ENCODE measurements around the gene STXBP4.

The STXBP4 gene

GRCh38 chr17:55140809-55141208 lies 172.2 kb downstream of the STXBP4 start:
- no peak overlapping the region for H2BK120ac ChIP-seq (ENCODE audit: low read depth, low read length)
- no peak overlapping the region for H3K18ac ChIP-seq (ENCODE audit: low read length)
- no peaks in the 10 kb centered on the region for H3K79me1 ChIP-seq (ENCODE audit: low read depth, low read length)
- H3K4me3 ChIP-seq (ENCODE audit: low read length in 2 of 2) = no peak overlapping the region
- H3K27ac ChIP-seq (replicated peaks; ENCODE audit: low read length) = no peak overlapping the region
- H3K4ac ChIP-seq (ENCODE audit: low read length) = no peak overlapping the region
- no peak overlapping the region for H2BK5ac ChIP-seq (ENCODE audit: low read length)
- H4K91ac ChIP-seq (ENCODE audit: low read depth, low read length, poor library complexity) = no peak overlapping the region
- peak; percentile 6 for DNase-seq (ENCODE audit: low spot score)
- no peaks in the 10 kb centered on the region for H3K27me3 ChIP-seq (ENCODE audit: control insufficient read depth in 3 of 3, insufficient read depth in 3 of 3, low read depth in 1 of 3, low read length in 3 of 3)
- H2AK5ac ChIP-seq (ENCODE audit: low read depth, low read length) = no peak overlapping the region
- no peak overlapping the region for H2AFZ ChIP-seq (ENCODE audit: low read length)
- H3K36me3 ChIP-seq (replicated peaks in 1 of 2; ENCODE audit: control insufficient read depth in 2 of 2, insufficient read depth in 2 of 2, low read length in 2 of 2) = peaks cover 0 to 2% of the 10 kb centered on the region in 2 donors
- H3K14ac ChIP-seq (ENCODE audit: low read length) = no peak overlapping the region
- no peak overlapping the region for H3K23ac ChIP-seq (ENCODE audit: low read depth, low read length, poor library complexity)
- H2BK15ac ChIP-seq (ENCODE audit: low read length) = no peak overlapping the region
- peaks cover 0 to 3% of the 10 kb centered on the region in 2 donors for H3K4me1 ChIP-seq (ENCODE audit: control insufficient read depth in 2 of 2, insufficient read depth in 1 of 2, low read depth in 1 of 2, low read length in 2 of 2)
- no peak overlapping the region for H3K4me2 ChIP-seq (ENCODE audit: insufficient read depth, low read length, poor library complexity, severe bottlenecking)
- H3K9ac ChIP-seq (ENCODE audit: low read depth, low read length, poor library complexity) = no peak overlapping the region
- H3K9me3 ChIP-seq (replicated peaks in 1 of 2; ENCODE audit: control insufficient read depth in 2 of 2, insufficient read depth in 1 of 2, low read depth in 1 of 2, low read length in 2 of 2) = no peaks in the 10 kb centered on the region
- H4K8ac ChIP-seq (ENCODE audit: low read depth, low read length) = no peak overlapping the region
- no peak overlapping the region for H2BK12ac ChIP-seq (ENCODE audit: low read length)

GRCh38 chr17:55144518-55144917 lies 176.0 kb downstream of the STXBP4 start:
- Histone ChIP-seq H3K79me1 (ENCODE audit: low read depth, low read length) (no peaks in the 10 kb centered on the region), H3K23ac (ENCODE audit: low read depth, low read length, poor library complexity) (no peak overlapping the region), H3K9me3 (replicated peaks in 1 of 2; ENCODE audit: control insufficient read depth in 2 of 2, insufficient read depth in 1 of 2, low read depth in 1 of 2, low read length in 2 of 2) (no peaks in the 10 kb centered on the region), H3K27me3 (ENCODE audit: control insufficient read depth in 3 of 3, insufficient read depth in 3 of 3, low read depth in 1 of 3, low read length in 3 of 3) (no peaks in the 10 kb centered on the region), H3K9ac (ENCODE audit: low read depth, low read length, poor library complexity) (no peak overlapping the region), H2BK12ac (ENCODE audit: low read length) (no peak overlapping the region), H4K8ac (ENCODE audit: low read depth, low read length) (no peak overlapping the region), H4K91ac (ENCODE audit: low read depth, low read length, poor library complexity) (no peak overlapping the region), H2BK15ac (ENCODE audit: low read length) (no peak overlapping the region), H2BK5ac (ENCODE audit: low read length) (no peak overlapping the region), H3K27ac (replicated peaks; ENCODE audit: low read length) (no peak overlapping the region), H3K18ac (ENCODE audit: low read length) (no peak overlapping the region), H3K4me2 (ENCODE audit: insufficient read depth, low read length, poor library complexity, severe bottlenecking) (no peak overlapping the region), H3K4me1 (ENCODE audit: control insufficient read depth in 2 of 2, insufficient read depth in 1 of 2, low read depth in 1 of 2, low read length in 2 of 2) (peaks cover 0 to 3% of the 10 kb centered on the region in 2 donors), H2AK5ac (ENCODE audit: low read depth, low read length) (no peak overlapping the region), H3K36me3 (replicated peaks in 1 of 2; ENCODE audit: control insufficient read depth in 2 of 2, insufficient read depth in 2 of 2, low read length in 2 of 2) (peaks cover 0 to 2% of the 10 kb centered on the region in 2 donors), H2AFZ (ENCODE audit: low read length) (no peak overlapping the region), H2BK120ac (ENCODE audit: low read depth, low read length) (no peak overlapping the region), H3K4me3 (ENCODE audit: low read length in 2 of 2) (no peak overlapping the region), H3K14ac (ENCODE audit: low read length) (no peak overlapping the region), H3K4ac (ENCODE audit: low read length) (no peak overlapping the region)
- DNase-seq (ENCODE audit: low spot score) = no peak

- Histone ChIP-seq H3K36me3 (replicated peaks in 1 of 2; ENCODE audit: control insufficient read depth in 2 of 2, insufficient read depth in 2 of 2, low read length in 2 of 2) (no peaks in the 10 kb centered on the region), H2AFZ (ENCODE audit: low read length) (no peak overlapping the region), H3K9me3 (replicated peaks in 1 of 2; ENCODE audit: control insufficient read depth in 2 of 2, insufficient read depth in 1 of 2, low read depth in 1 of 2, low read length in 2 of 2) (no peaks in the 10 kb centered on the region), H3K23ac (ENCODE audit: low read depth, low read length, poor library complexity) (no peak overlapping the region), H3K4me3 (ENCODE audit: low read length in 2 of 2) (no peak overlapping the region), H2BK15ac (ENCODE audit: low read length) (no peak overlapping the region), H3K79me1 (ENCODE audit: low read depth, low read length) (no peaks in the 10 kb centered on the region), H3K18ac (ENCODE audit: low read length) (no peak overlapping the region), H2AK5ac (ENCODE audit: low read depth, low read length) (no peak overlapping the region), H3K4me1 (ENCODE audit: control insufficient read depth in 2 of 2, insufficient read depth in 1 of 2, low read depth in 1 of 2, low read length in 2 of 2) (no peaks in the 10 kb centered on the region), H3K4ac (ENCODE audit: low read length) (no peak overlapping the region), H3K9ac (ENCODE audit: low read depth, low read length, poor library complexity) (no peak overlapping the region), H3K27me3 (ENCODE audit: control insufficient read depth in 3 of 3, insufficient read depth in 3 of 3, low read depth in 1 of 3, low read length in 3 of 3) (no peaks in the 10 kb centered on the region), H2BK12ac (ENCODE audit: low read length) (no peak overlapping the region), H3K14ac (ENCODE audit: low read length) (no peak overlapping the region), H2BK120ac (ENCODE audit: low read depth, low read length) (no peak overlapping the region), H4K8ac (ENCODE audit: low read depth, low read length) (no peak overlapping the region), H3K27ac (replicated peaks; ENCODE audit: low read length) (no peak overlapping the region), H4K91ac (ENCODE audit: low read depth, low read length, poor library complexity) (no peak overlapping the region), H2BK5ac (ENCODE audit: low read length) (no peak overlapping the region), H3K4me2 (ENCODE audit: insufficient read depth, low read length, poor library complexity, severe bottlenecking) (no peak overlapping the region)
- no peak for DNase-seq (ENCODE audit: low spot score)
Measured at GRCh38 chr17:55149485-55149884, 180.9 kb downstream of the STXBP4 start.

- no peak overlapping the region for H2BK15ac ChIP-seq (ENCODE audit: low read length)
- no peak overlapping the region for H2BK120ac ChIP-seq (ENCODE audit: low read depth, low read length)
- no peaks in the 10 kb centered on the region for H3K79me1 ChIP-seq (ENCODE audit: low read depth, low read length)
- no peaks in the 10 kb centered on the region for H3K27me3 ChIP-seq (ENCODE audit: control insufficient read depth in 3 of 3, insufficient read depth in 3 of 3, low read depth in 1 of 3, low read length in 3 of 3)
- H2AK5ac ChIP-seq (ENCODE audit: low read depth, low read length) = no peak overlapping the region
- no peak overlapping the region for H2BK5ac ChIP-seq (ENCODE audit: low read length)
- H3K36me3 ChIP-seq (replicated peaks in 1 of 2; ENCODE audit: control insufficient read depth in 2 of 2, insufficient read depth in 2 of 2, low read length in 2 of 2) = no peaks in the 10 kb centered on the region
- H3K4me3 ChIP-seq (ENCODE audit: low read length in 2 of 2) = no peak overlapping the region
- no peak overlapping the region for H4K8ac ChIP-seq (ENCODE audit: low read depth, low read length)
- no peak for DNase-seq (ENCODE audit: low spot score)
- no peaks in the 10 kb centered on the region for H3K4me1 ChIP-seq (ENCODE audit: control insufficient read depth in 2 of 2, insufficient read depth in 1 of 2, low read depth in 1 of 2, low read length in 2 of 2)
- H3K9ac ChIP-seq (ENCODE audit: low read depth, low read length, poor library complexity) = no peak overlapping the region
- H4K91ac ChIP-seq (ENCODE audit: low read depth, low read length, poor library complexity) = no peak overlapping the region
- H2BK12ac ChIP-seq (ENCODE audit: low read length) = no peak overlapping the region
- H3K18ac ChIP-seq (ENCODE audit: low read length) = no peak overlapping the region
- no peak overlapping the region for H3K23ac ChIP-seq (ENCODE audit: low read depth, low read length, poor library complexity)
- H3K4ac ChIP-seq (ENCODE audit: low read length) = no peak overlapping the region
- no peaks in the 10 kb centered on the region for H3K9me3 ChIP-seq (replicated peaks in 1 of 2; ENCODE audit: control insufficient read depth in 2 of 2, insufficient read depth in 1 of 2, low read depth in 1 of 2, low read length in 2 of 2)
- H3K27ac ChIP-seq (replicated peaks; ENCODE audit: low read length) = no peak overlapping the region
- no peak overlapping the region for H3K4me2 ChIP-seq (ENCODE audit: insufficient read depth, low read length, poor library complexity, severe bottlenecking)
- no CpG with 5 or more reads among the region's 4 CpGs for WGBS, 2 donors (ENCODE audit: extremely low coverage in 2 of 2, insufficient read length in 2 of 2, insufficient replicate concordance in 1 of 2)
- H3K14ac ChIP-seq (ENCODE audit: low read length) = no peak overlapping the region
- H2AFZ ChIP-seq (ENCODE audit: low read length) = no peak overlapping the region
Measured at GRCh38 chr17:55152236-55152635, 183.7 kb downstream of the STXBP4 start.

All from neuronal stem cell (in vitro differentiated cells).